Omental fat pad (tissue), 4 donors: ENCODE measurements around the gene DLL4. TPM values are rescaled to one million over a fixed set of nuclear protein-coding genes. Genes with fewer than 3 reads are reported as not detected.

Source experiments
- ATAC-seq: fragments of 150-250 bp; one replicate; pipeline ENCODE4 v1.9.1; 2016; ENCODE audit warnings: mild to moderate bottlenecking, moderate library complexity; ENCODE audit not compliant: low FRiP score
- DNase-seq: peaks from one replicate; pipeline ENCODE4 v3.0.0-alpha.2; 2019; ENCODE audit warnings: low spot score
- total RNA-seq, 4 donors: library from RNA; depleted of rRNA; stranded (reverse); fragments of >200 nt; gene quantifications; one replicate each; pipeline ENCODE4 v1.1.0, GENCODE V29; 2016
- TF ChIP-seq, protein P1 (sequence below), 3 donors: fragments of 450-650 bp; IDR thresholded peaks; one replicate each; pipeline ENCODE4 v1.5.1; 2016 to 2017; ENCODE audit warnings: antibody characterized with exemption in 3 of 3, mild to moderate bottlenecking in 3 of 3, moderate library complexity in 2 of 3

DLL4 gene
- total RNA-seq, 4 donors from 2014 or later: 5.8 to 27.6 (median 10.1) TPM

DNA sequence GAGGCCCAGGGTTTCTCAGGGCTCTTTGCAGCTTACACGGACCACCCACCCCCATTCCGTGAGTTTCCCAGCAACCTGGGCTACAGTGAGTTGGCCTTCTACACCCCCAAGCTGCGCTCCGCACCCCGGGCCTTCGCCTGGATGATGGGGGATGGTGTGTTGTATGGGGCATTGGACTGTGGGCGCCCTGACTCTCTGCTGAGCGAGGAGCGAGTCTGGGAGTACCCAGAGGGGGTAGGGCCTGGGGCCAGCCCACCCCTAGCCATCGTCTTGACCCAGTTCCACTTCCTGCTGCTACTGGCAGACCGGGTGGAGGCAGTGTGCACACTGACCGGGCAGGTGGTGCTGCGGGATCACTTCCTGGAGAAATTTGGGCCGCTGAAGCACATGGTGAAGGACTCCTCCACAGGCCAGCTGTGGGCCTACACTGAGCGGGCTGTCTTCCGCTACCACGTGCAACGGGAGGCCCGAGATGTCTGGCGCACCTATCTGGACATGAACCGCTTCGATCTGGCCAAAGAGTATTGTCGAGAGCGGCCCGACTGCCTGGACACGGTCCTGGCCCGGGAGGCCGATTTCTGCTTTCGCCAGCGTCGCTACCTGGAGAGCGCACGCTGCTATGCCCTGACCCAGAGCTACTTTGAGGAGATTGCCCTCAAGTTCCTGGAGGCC lies 29.5 kb upstream of the DLL4 start:
- DNase-seq (no peak), ATAC-seq (no peak)
- TF ChIP-seq, protein P1, sequence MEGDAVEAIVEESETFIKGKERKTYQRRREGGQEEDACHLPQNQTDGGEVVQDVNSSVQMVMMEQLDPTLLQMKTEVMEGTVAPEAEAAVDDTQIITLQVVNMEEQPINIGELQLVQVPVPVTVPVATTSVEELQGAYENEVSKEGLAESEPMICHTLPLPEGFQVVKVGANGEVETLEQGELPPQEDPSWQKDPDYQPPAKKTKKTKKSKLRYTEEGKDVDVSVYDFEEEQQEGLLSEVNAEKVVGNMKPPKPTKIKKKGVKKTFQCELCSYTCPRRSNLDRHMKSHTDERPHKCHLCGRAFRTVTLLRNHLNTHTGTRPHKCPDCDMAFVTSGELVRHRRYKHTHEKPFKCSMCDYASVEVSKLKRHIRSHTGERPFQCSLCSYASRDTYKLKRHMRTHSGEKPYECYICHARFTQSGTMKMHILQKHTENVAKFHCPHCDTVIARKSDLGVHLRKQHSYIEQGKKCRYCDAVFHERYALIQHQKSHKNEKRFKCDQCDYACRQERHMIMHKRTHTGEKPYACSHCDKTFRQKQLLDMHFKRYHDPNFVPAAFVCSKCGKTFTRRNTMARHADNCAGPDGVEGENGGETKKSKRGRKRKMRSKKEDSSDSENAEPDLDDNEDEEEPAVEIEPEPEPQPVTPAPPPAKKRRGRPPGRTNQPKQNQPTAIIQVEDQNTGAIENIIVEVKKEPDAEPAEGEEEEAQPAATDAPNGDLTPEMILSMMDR (IDR thresholded peaks at IDR 0.05): no peak

DNA sequence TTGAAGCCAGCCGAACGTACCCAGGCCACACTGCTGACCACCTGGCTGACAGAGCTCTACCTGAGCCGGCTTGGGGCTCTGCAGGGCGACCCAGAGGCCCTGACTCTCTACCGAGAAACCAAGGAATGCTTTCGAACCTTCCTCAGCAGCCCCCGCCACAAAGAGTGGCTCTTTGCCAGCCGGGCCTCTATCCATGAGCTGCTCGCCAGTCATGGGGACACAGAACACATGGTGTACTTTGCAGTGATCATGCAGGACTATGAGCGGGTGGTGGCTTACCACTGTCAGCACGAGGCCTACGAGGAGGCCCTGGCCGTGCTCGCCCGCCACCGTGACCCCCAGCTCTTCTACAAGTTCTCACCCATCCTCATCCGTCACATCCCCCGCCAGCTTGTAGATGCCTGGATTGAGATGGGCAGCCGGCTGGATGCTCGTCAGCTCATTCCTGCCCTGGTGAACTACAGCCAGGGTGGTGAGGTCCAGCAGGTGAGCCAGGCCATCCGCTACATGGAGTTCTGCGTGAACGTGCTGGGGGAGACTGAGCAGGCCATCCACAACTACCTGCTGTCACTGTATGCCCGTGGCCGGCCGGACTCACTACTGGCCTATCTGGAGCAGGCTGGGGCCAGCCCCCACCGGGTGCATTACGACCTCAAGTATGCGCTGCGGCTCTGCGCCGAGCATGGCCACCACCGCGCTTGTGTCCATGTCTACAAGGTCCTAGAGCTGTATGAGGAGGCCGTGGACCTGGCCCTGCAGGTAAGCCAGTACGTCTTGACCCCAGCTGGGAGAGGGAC lies 28.7 kb upstream of the DLL4 start:
- no peak for ATAC-seq
- no peak for DNase-seq
- TF ChIP-seq, protein P1 (IDR thresholded peaks at IDR 0.05): no peak

DNA sequence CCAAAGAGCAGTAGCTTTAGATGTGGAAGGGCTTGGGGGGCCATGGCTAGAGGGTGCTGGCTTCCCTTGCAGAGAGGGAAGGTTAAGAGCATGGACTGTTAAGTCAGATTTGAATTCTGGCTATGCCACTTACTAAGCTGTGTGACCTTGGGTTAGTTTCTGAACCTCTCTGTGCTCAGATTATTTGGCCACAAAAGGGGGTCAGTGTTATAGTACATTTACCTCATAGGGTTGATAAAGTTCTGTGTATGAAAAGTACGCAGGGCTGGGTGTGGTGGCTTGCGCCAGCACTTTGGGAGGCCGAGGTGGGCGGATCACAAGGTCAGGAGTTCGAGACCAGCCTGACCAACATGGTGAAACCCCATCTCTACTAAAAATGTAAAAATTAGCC lies 28.1 kb upstream of the DLL4 start:
- TF ChIP-seq, protein P1 (IDR thresholded peaks at IDR 0.05): no peak
- DNase-seq: no peak
- ATAC-seq: no peak

- ATAC-seq: no peak
- no peak for DNase-seq
- TF ChIP-seq, protein P1 (IDR thresholded peaks at IDR 0.05): no peak
These were observed 26.3 kb upstream of the DLL4 start for GRCh38 chr15:40902605-40903561.

DNA sequence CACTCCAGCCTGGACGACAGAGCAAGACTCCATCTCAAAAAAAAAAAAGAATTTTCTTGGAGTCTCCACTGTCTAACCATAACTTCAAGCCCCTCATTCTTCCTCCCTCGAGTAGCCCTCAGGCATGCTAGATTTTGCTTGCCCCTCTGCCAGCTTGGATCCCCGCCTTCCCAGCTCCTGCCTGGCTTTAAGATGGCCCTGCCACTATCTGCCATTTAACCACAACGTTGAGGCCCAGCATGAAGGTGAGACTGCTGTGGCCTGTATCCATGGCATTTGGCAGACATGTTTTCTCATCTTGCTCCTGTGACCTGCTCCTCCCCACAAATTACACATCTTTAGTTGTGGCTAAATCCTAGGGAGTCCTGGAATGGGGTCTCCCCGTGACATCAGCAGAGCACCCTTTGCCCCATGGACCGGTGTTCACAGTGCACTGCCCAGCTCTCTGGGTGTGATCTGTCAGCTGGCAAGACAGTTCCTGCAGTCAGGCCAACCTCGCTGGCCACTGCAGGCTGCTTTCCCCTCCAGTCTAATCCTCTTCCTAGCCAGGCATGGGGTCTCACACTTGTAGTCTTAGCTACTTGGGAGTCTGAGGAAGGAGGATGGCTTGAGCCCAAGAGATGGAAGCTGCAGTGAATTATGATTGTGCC lies 24.5 kb upstream of the DLL4 start:
- TF ChIP-seq, protein P1 (IDR thresholded peaks at IDR 0.05): no peak
- DNase-seq (no peak), ATAC-seq (no peak)
